ENCODE results near the gene RTN3. TPM values are rescaled to one million over a fixed set of nuclear protein-coding genes. Genes with fewer than 3 reads are reported as not detected.

The RTN3 gene
- total RNA-seq, 1 donor from 2014 or later, result 159 TPM

DNA sequence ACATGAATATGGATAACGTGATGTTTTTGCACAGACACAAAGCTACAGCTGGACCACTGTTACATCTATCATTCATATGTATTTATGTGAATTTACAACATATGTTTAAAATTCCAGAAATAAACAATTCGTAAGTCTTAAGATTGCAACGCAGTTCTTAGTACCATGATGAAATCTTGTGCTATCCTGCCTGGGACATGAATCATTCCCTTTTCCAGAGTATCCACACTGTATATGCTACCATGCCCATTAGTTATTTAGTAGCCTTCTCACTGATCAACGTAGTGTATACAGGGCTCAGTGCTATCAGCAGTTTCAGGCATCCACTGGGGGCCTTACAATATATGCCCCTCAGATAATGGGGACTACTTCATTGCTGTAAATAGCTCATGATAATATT lies 14.4 kb upstream of the RTN3 start:
- Mint-ChIP-seq H3K27me3 (peaks cover 7% of the 10 kb centered on the region), H3K9me3 (ENCODE audit: low read depth) (no peaks in the 10 kb centered on the region), H3K4me1 (ENCODE audit: low read depth) (no peaks in the 10 kb centered on the region)

DNA sequence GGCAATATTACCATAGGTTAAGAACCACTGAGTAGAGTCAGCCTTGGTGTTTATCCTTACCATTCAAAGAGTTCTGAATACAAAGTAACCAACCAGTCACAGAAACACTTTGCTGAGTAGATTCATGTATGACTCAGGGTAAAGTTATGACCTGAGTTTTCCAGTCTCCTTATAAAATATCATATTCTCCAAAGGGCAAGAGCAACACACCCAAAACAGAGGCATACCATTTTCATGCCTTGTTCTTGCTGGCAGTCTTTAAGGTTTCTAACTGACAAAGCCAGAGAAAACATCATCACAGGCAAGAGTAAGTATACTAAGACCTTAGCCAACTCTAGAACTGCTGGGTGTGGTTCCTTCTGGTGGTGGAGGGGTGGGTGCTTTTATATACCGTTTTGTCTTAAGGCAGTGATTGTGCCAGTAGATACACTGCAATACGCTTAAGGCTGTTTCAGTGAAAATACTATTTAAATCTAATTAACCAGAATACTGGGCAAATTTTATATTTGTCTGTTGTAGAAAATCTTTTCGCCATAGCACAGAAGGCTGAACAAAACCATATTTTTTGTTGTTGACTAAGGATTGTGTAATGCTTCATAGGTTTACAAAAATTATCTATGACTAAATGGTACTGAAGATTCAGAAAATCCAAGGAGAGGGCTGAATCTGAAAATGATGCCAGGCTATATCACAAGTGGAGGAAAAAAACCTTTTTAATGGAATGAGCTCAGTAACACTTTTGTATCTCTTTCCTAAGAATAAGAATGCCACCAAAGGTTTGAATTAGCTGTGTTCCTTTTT lies 13.1 kb upstream of the RTN3 start:
- DNase-seq (ENCODE audit: low spot score, unreplicated experiment), result no peak
- Mint-ChIP-seq H3K4me1 (ENCODE audit: low read depth) (no peaks in the 10 kb centered on the region), H3K27ac (no peak overlapping the region), H3K4me3 (ENCODE audit: low read depth) (no peak overlapping the region), H3K27me3 (peaks cover 15% of the 10 kb centered on the region), H3K36me3 (ENCODE audit: insufficient read depth) (peaks cover 2% of the 10 kb centered on the region), H3K9me3 (ENCODE audit: low read depth) (no peaks in the 10 kb centered on the region)
- TF ChIP-seq, protein P1, sequence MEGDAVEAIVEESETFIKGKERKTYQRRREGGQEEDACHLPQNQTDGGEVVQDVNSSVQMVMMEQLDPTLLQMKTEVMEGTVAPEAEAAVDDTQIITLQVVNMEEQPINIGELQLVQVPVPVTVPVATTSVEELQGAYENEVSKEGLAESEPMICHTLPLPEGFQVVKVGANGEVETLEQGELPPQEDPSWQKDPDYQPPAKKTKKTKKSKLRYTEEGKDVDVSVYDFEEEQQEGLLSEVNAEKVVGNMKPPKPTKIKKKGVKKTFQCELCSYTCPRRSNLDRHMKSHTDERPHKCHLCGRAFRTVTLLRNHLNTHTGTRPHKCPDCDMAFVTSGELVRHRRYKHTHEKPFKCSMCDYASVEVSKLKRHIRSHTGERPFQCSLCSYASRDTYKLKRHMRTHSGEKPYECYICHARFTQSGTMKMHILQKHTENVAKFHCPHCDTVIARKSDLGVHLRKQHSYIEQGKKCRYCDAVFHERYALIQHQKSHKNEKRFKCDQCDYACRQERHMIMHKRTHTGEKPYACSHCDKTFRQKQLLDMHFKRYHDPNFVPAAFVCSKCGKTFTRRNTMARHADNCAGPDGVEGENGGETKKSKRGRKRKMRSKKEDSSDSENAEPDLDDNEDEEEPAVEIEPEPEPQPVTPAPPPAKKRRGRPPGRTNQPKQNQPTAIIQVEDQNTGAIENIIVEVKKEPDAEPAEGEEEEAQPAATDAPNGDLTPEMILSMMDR (IDR thresholded peaks at IDR 0.05; ENCODE audit: unreplicated experiment), result no peak

More for the DNA sequence above, 14.4 kb upstream of the RTN3 start:
- no peak overlapping the region for H3K4me3 Mint-ChIP-seq (ENCODE audit: low read depth)
- no peak overlapping the region for H3K27ac Mint-ChIP-seq
- TF ChIP-seq, protein P1 (IDR thresholded peaks at IDR 0.05; ENCODE audit: unreplicated experiment), result no peak
- DNase-seq (ENCODE audit: low spot score, unreplicated experiment), result no peak
- H3K36me3 Mint-ChIP-seq (ENCODE audit: insufficient read depth), result peaks cover 1% of the 10 kb centered on the region

DNA sequence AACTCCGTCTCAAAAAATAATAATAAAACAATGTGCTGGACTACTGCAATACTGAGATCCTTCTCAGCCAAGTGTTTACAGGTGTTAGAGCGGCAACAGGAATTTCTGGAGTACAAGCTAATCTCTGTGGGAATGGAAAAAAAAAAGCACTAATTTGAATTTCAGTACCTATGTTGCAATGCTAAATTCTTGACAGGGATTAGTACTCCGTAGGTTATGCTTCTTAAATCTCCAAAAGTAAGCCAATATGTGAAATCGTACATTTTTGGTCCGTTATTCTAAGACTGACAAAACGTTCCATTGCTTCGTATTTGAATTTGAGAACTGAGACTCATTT lies 11.2 kb upstream of the RTN3 start:
- TF ChIP-seq, protein P1 (IDR thresholded peaks at IDR 0.05; ENCODE audit: unreplicated experiment), result no peak
- H3K27me3 Mint-ChIP-seq, result peaks cover 15% of the 10 kb centered on the region
- peaks cover 2% of the 10 kb centered on the region for H3K36me3 Mint-ChIP-seq (ENCODE audit: insufficient read depth)
- H3K4me3 Mint-ChIP-seq (ENCODE audit: low read depth), result peak overlapping the region; percentile 63
- H3K27ac Mint-ChIP-seq, result no peak overlapping the region
- no peak for DNase-seq (ENCODE audit: low spot score, unreplicated experiment)
- H3K4me1 Mint-ChIP-seq (ENCODE audit: low read depth), result no peaks in the 10 kb centered on the region
- no peaks in the 10 kb centered on the region for H3K9me3 Mint-ChIP-seq (ENCODE audit: low read depth)

DNA sequence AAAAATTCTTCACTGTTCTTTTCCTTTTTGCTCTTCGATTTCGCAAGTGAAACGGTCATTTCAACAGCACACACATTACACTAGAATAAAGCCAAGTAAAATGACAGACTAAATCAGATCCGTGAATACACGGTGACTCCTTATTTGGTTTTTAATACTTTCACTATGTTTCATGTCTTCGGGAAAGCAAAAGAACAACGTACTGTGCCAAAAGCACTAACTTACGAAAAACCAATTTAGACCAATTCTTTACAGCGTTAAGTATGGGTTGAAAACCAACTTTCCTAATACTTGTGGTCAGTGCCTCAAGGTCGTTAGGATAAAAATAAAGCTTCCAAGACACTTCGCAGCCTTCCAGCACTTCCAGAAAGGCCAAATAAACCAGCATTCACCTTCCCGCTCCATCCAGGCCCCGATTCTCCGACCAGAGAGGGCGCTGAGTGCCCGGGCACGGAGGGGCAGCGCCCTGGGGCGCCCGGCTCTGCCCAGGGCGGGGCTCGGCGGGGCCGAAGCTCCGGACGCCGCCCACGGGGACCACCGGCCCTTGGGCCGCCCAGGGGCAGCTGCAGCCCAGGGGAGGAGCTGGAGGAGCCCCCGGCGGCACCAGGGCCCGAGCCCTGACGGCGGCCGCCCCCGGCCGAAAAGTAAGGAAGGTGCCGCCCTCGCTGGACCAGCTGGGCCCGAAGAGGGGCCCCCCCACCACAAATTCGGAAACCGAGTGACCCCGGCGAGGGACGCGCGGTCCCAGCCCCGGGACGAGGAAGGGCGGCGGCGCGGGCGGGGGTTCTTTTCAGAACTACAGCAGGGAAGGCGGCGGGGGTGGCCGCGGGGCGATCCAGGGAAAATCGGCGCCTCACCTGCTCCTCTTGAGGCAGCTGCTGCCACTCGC lies 10.6 kb upstream of the RTN3 start:
- no peaks in the 10 kb centered on the region for H3K4me1 Mint-ChIP-seq (ENCODE audit: low read depth)
- peaks cover 15% of the 10 kb centered on the region for H3K27me3 Mint-ChIP-seq
- no peaks in the 10 kb centered on the region for H3K9me3 Mint-ChIP-seq (ENCODE audit: low read depth)
- TF ChIP-seq, protein P1 (IDR thresholded peaks at IDR 0.05; ENCODE audit: unreplicated experiment), result peak; percentile 22
- H3K27ac Mint-ChIP-seq, result no peak overlapping the region
- peak overlapping the region; percentile 63 for H3K4me3 Mint-ChIP-seq (ENCODE audit: low read depth)
- peaks cover 2% of the 10 kb centered on the region for H3K36me3 Mint-ChIP-seq (ENCODE audit: insufficient read depth)
- DNase-seq (ENCODE audit: low spot score, unreplicated experiment), result no peak

DNA sequence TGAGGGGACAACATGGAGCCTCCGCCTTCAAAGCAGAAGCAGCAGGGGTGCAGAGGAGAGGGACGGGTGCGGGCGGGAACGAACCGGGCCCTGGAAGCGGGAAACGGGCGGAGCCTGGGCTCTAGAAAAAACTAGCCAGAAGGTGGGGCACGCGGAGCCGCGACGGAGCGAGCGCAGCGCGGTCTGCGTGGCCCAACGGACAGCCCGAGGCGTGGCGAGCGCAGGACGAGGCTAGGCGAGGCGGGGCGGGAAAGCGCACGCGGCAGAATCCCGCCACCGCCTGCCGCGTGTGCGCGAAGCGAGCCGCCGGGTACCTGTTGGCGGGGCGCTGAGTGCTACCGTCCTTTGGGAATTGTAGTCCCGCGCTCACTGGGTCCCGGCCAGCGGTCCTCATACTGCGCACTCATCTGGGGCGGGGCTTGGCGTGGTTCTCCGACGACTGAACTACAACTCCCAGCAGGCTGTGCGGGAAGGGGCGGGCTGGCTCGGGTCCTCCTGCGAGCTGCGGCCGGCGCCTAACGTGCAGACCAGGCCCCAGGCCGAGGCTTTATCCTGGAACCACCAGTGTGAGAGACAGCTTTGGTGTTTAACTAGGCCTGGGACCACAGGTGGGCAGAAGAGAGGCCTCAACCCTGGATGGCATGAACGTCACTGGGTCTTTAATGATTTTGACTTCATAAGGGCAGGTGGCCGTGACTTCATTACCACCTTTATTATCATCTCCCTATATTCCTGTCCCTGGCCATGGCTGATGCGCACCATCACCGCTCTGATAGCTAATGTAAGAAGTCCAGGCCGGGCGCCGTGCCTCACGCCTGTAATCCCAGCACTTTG lies 9.8 kb upstream of the RTN3 start, which contains the start of gene ATL3:
ATL3 (minus strand) TSS at position 55 of the 834 bp plus-strand sequence; CDS start at position 14, 41 bp downstream.
- DNase-seq (ENCODE audit: low spot score, unreplicated experiment), result peak; percentile 79
- peaks cover 15% of the 10 kb centered on the region for H3K27me3 Mint-ChIP-seq
- H3K27ac Mint-ChIP-seq, result no peak within 1 kb of the TSS
- TF ChIP-seq, protein P1 (IDR thresholded peaks at IDR 0.05; ENCODE audit: unreplicated experiment), result no peak
- peaks cover 2% of the 10 kb centered on the region for H3K36me3 Mint-ChIP-seq (ENCODE audit: insufficient read depth)
- H3K4me3 Mint-ChIP-seq (ENCODE audit: low read depth), result peak within 1 kb of the TSS; percentile 63
- no peaks in the 10 kb centered on the region for H3K4me1 Mint-ChIP-seq (ENCODE audit: low read depth)
- no peaks in the 10 kb centered on the region for H3K9me3 Mint-ChIP-seq (ENCODE audit: low read depth)

Measured in progenitor cell of endocrine pancreas (in vitro differentiated cells).